Measurements from ENCODE around the gene EXD1. TPM values are rescaled to one million over a fixed set of nuclear protein-coding genes. Genes with fewer than 3 reads are reported as not detected.

Gene EXD1
- total and polyA plus RNA-seq, 2 of the 13 experiments (the other 11 are each of a cell fraction or from before 2014, with no cell fraction given) = not detected

GRCh38 chr15:41241221-41241964, 10.8 kb upstream of the EXD1 start (continued):
- TF ChIP-seq KIAA2018 (CRISPR knock-in tag; IDR thresholded peaks at IDR 0.05; ENCODE audit: borderline replicate concordance) (no peak), ZSCAN22 (CRISPR knock-in tag; IDR thresholded peaks at IDR 0.05) (no peak), SOX5 (CRISPR knock-in tag; IDR thresholded peaks at IDR 0.05; ENCODE audit: borderline replicate concordance) (peak; percentile 89), POGZ (CRISPR knock-in tag; IDR thresholded peaks at IDR 0.05) (no peak), ZSCAN5A (CRISPR knock-in tag; IDR thresholded peaks at IDR 0.05; ENCODE audit: borderline replicate concordance) (no peak), ZC3H13 (CRISPR knock-in tag; IDR thresholded peaks at IDR 0.05) (no peak), ISL2 (CRISPR knock-in tag; IDR thresholded peaks at IDR 0.05) (peak; percentile 45; the same call in 1 of the 2 replicates), CSRNP2 (CRISPR knock-in tag; conservative IDR thresholded peaks at IDR 0.05; ENCODE audit: low read depth) (no peak), ZNF354B (CRISPR knock-in tag; IDR thresholded peaks at IDR 0.05) (no peak), LCORL (IDR thresholded peaks at IDR 0.05) (peak; percentile 97), LCORL (CRISPR knock-in tag; IDR thresholded peaks at IDR 0.05) (peak; percentile 48; the same call in 1 of the 2 replicates), DBP (CRISPR knock-in tag; IDR thresholded peaks at IDR 0.05; ENCODE audit: not compliant biosample characterization) (no peak)

All from HepG2 (cell line).